ENCODE results near the gene SH3GL2.

The SH3GL2 gene

GRCh38 chr9:17795744-17796143, 216.9 kb downstream of the SH3GL2 start:
- TF ChIP-seq REST (IDR thresholded peaks at IDR 0.05; ENCODE audit: low read depth) (no peak), FOXM1 (IDR thresholded peaks at IDR 0.05; ENCODE audit: borderline replicate concordance, low read depth) (no peak), USF1 (IDR thresholded peaks at IDR 0.05) (no peak), CEBPB (IDR thresholded peaks at IDR 0.05) (no peak), TCF12 (IDR thresholded peaks at IDR 0.05; ENCODE audit: low read depth) (no peak), CREB1 (IDR thresholded peaks at IDR 0.05; ENCODE audit: low read depth) (no peak), RAD21 (IDR thresholded peaks at IDR 0.05; ENCODE audit: low read depth) (no peak), TEAD4 (IDR thresholded peaks at IDR 0.05) (no peak), MAX (IDR thresholded peaks at IDR 0.05) (no peak), YY1 (IDR thresholded peaks at IDR 0.05; ENCODE audit: low read depth) (no peak), EP300 (IDR thresholded peaks at IDR 0.05; ENCODE audit: borderline replicate concordance) (no peak), EGR1 (IDR thresholded peaks at IDR 0.05) (no peak), NFIC (IDR thresholded peaks at IDR 0.05) (no peak), ZBTB7A (IDR thresholded peaks at IDR 0.05; ENCODE audit: low read depth) (no peak), TAF1 (IDR thresholded peaks at IDR 0.05; ENCODE audit: low read depth) (no peak)

GRCh38 chr9:17799369-17799768, 220.5 kb downstream of the SH3GL2 start:
- TF ChIP-seq YY1 (IDR thresholded peaks at IDR 0.05; ENCODE audit: low read depth) (no peak), EGR1 (IDR thresholded peaks at IDR 0.05) (no peak), FOXM1 (IDR thresholded peaks at IDR 0.05; ENCODE audit: borderline replicate concordance, low read depth) (no peak), CEBPB (IDR thresholded peaks at IDR 0.05) (no peak), TCF12 (IDR thresholded peaks at IDR 0.05; ENCODE audit: low read depth) (no peak), NFIC (IDR thresholded peaks at IDR 0.05) (no peak), REST (IDR thresholded peaks at IDR 0.05; ENCODE audit: low read depth) (no peak), EP300 (IDR thresholded peaks at IDR 0.05; ENCODE audit: borderline replicate concordance) (no peak), USF1 (IDR thresholded peaks at IDR 0.05) (no peak), TAF1 (IDR thresholded peaks at IDR 0.05; ENCODE audit: low read depth) (no peak), RAD21 (IDR thresholded peaks at IDR 0.05; ENCODE audit: low read depth) (no peak), TEAD4 (IDR thresholded peaks at IDR 0.05) (no peak), MAX (IDR thresholded peaks at IDR 0.05) (no peak), CREB1 (IDR thresholded peaks at IDR 0.05; ENCODE audit: low read depth) (no peak), ZBTB7A (IDR thresholded peaks at IDR 0.05; ENCODE audit: low read depth) (no peak)

DNA sequence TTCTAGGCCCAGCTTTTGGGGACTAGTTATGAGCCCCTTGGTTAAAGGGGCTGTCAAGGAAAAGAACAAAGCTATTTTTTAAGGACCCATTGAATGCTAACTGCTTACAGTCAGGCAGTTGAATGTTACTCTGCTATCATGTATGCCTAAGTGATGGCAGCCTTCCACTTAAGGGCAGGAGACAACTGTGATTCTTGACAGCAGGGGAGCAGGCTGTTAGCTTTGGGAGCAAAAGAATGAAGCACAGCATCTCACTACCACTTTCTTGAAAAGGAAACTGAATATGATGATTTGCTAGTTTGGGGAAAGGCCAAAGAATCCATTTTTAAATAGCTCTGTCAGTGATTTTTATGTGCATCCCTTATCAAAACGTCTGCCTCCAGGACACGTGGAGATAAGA, 221.6 kb downstream of the SH3GL2 start:
- TF ChIP-seq MAX (IDR thresholded peaks at IDR 0.05) (no peak), YY1 (IDR thresholded peaks at IDR 0.05; ENCODE audit: low read depth) (no peak), RAD21 (IDR thresholded peaks at IDR 0.05; ENCODE audit: low read depth) (no peak), EGR1 (IDR thresholded peaks at IDR 0.05) (no peak), FOXM1 (IDR thresholded peaks at IDR 0.05; ENCODE audit: borderline replicate concordance, low read depth) (no peak), ZBTB7A (IDR thresholded peaks at IDR 0.05; ENCODE audit: low read depth) (no peak), REST (IDR thresholded peaks at IDR 0.05; ENCODE audit: low read depth) (no peak), CEBPB (IDR thresholded peaks at IDR 0.05) (no peak), NFIC (IDR thresholded peaks at IDR 0.05) (no peak), EP300 (IDR thresholded peaks at IDR 0.05; ENCODE audit: borderline replicate concordance) (no peak), TAF1 (IDR thresholded peaks at IDR 0.05; ENCODE audit: low read depth) (no peak), TEAD4 (IDR thresholded peaks at IDR 0.05) (no peak), TCF12 (IDR thresholded peaks at IDR 0.05; ENCODE audit: low read depth) (no peak)

DNA sequence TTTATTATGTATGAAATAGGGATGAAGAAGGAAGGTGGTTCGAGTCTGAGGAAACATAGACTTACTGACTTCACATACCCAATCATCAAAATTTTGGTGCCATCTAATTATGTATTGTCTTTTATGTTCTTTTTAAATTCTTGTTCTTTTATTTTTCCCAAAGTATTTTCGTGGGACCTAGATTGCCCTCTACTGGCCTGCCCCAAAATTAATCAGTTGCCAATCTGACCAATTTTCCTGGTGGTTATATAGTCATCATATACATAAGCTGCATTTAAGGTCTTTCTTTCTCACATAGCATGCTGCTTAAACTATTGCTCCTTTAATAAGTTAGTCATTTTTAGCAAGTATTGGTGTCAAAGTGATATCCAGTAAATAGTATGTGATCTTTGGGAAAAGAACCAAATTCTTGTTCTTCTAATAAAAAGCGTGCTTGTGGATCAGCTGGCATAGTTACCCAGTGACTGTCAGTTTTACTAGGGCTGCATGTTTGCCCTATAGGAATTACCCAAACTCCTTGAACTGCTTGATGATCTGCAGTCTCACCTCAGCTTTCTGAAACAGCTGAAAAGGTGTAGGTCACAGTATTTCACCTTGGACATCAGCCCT, 223.5 kb downstream of the SH3GL2 start:
- TF ChIP-seq REST (IDR thresholded peaks at IDR 0.05; ENCODE audit: low read depth) = no peak
- TF ChIP-seq RAD21 (IDR thresholded peaks at IDR 0.05; ENCODE audit: low read depth) = peak; percentile 65
- TF ChIP-seq EP300 (IDR thresholded peaks at IDR 0.05; ENCODE audit: borderline replicate concordance) = no peak
- no peak for TF ChIP-seq FOXM1 (IDR thresholded peaks at IDR 0.05; ENCODE audit: borderline replicate concordance, low read depth)
